Ishikawa (cell line): ENCODE data around the gene EFNA5.

Source experiments
- CREB1 ChIP-seq: IDR thresholded peaks from 2 replicates; pipeline ENCODE4 v1.6.1; 2012; ENCODE audit warnings: low read depth
- EP300 ChIP-seq: IDR thresholded peaks from 2 replicates; pipeline ENCODE4 v1.6.1; 2012; ENCODE audit warnings: borderline replicate concordance
- MAX ChIP-seq: IDR thresholded peaks from 2 replicates; pipeline ENCODE4 v1.6.1; 2012
- REST ChIP-seq: IDR thresholded peaks from 2 replicates; pipeline ENCODE4 v1.6.1; 2012; ENCODE audit warnings: low read depth, mild to moderate bottlenecking
- TAF1 ChIP-seq: IDR thresholded peaks from 2 replicates; pipeline ENCODE4 v1.6.1; 2012; ENCODE audit warnings: low read depth, mild to moderate bottlenecking
- TCF12 ChIP-seq: IDR thresholded peaks from 2 replicates; pipeline ENCODE4 v1.6.1; 2012; ENCODE audit warnings: low read depth
- YY1 ChIP-seq: IDR thresholded peaks from 2 replicates; pipeline ENCODE4 v1.6.1; 2012; ENCODE audit warnings: low read depth

- TF ChIP-seq YY1 (no peak), REST (no peak), EP300 (no peak), TCF12 (no peak), MAX (no peak), CREB1 (no peak), TAF1 (no peak)
These were observed 88.1 kb downstream of the EFNA5 start for GRCh38 chr5:107582625-107583024.
